ENCODE measurements around the gene TRIM63. TPM values are rescaled to one million over a fixed set of nuclear protein-coding genes. Genes with fewer than 3 reads are reported as not detected.

Gene TRIM63
- total RNA-seq, 1 experiment from 2014 or later, result not detected

- in situ Hi-C loops (cut with HindIII; ENCODE audit: low sequenced_read_pairs), result no loop called here
- no peak for DNase-seq (ENCODE audit: low spot score)
Observed at GRCh38 chr1:26064553-26064952, 2.9 kb downstream of the TRIM63 start.

GRCh38 chr1:26060832-26061574, 6.4 kb downstream of the TRIM63 start:
- in situ Hi-C loops (cut with HindIII; ENCODE audit: low sequenced_read_pairs), result no loop called here
- no peak for DNase-seq (ENCODE audit: low spot score)

GRCh38 chr1:26059906-26060305, 7.5 kb downstream of the TRIM63 start:
- in situ Hi-C loops (cut with HindIII; ENCODE audit: low sequenced_read_pairs), result no loop called here
- DNase-seq (ENCODE audit: low spot score), result no peak

DNA sequence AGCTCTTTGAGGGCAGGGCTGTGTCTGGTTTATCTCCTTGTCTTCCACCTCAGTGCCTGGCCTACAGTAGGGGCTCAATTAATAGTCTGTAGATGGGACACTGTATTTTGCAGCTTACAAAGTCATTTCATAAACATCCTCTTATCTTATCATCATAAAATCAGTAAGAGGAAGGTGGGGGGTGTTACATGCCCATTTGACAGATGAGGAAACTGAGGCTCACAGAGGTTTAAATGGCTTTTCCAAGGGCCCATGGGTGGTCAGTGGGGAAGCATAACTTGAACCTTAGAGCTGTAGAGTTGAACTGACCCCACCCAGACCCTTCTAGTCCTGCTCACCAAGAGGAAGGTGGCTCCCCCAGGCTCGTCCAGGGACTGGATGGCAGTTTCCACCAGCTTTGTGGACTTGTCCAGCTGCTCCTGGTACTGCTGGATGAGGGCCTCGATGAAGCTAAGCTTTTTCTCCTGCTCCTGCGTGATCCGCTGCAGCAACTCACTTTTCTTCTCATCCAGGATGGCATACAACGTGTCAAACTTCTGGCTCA, 9.3 kb downstream of the TRIM63 start:
- in situ Hi-C loops (cut with HindIII; ENCODE audit: low sequenced_read_pairs), result no loop called here
- no peak for DNase-seq (ENCODE audit: low spot score)

- in situ Hi-C loops (cut with HindIII; ENCODE audit: low sequenced_read_pairs), result no loop called here
- DNase-seq (ENCODE audit: low spot score), result no peak
Observed at GRCh38 chr1:26057189-26057588, 10.2 kb downstream of the TRIM63 start.

GRCh38 chr1:26055041-26055440, 12.4 kb downstream of the TRIM63 start:
- no peak for DNase-seq (ENCODE audit: low spot score)
- in situ Hi-C loops (cut with HindIII; ENCODE audit: low sequenced_read_pairs), result no loop called here

- in situ Hi-C loops (cut with HindIII; ENCODE audit: low sequenced_read_pairs), result no loop called here
- DNase-seq (ENCODE audit: low spot score), result no peak
Observed at GRCh38 chr1:26053718-26054560, 13.5 kb downstream of the TRIM63 start.

- in situ Hi-C loops (cut with HindIII; ENCODE audit: low sequenced_read_pairs), result no loop called here
- no peak for DNase-seq (ENCODE audit: low spot score)
Observed at GRCh38 chr1:26050248-26050640, 17.2 kb downstream of the TRIM63 start.

GRCh38 chr1:26049531-26050247, 17.7 kb downstream of the TRIM63 start:
- no peak for DNase-seq (ENCODE audit: low spot score)
- in situ Hi-C loops (cut with HindIII; ENCODE audit: low sequenced_read_pairs), result no loop called here

GRCh38 chr1:26047278-26047874, 20.1 kb downstream of the TRIM63 start:
- no peak for DNase-seq (ENCODE audit: low spot score)
- in situ Hi-C loops (cut with HindIII; ENCODE audit: low sequenced_read_pairs), result no loop called here

DNA sequence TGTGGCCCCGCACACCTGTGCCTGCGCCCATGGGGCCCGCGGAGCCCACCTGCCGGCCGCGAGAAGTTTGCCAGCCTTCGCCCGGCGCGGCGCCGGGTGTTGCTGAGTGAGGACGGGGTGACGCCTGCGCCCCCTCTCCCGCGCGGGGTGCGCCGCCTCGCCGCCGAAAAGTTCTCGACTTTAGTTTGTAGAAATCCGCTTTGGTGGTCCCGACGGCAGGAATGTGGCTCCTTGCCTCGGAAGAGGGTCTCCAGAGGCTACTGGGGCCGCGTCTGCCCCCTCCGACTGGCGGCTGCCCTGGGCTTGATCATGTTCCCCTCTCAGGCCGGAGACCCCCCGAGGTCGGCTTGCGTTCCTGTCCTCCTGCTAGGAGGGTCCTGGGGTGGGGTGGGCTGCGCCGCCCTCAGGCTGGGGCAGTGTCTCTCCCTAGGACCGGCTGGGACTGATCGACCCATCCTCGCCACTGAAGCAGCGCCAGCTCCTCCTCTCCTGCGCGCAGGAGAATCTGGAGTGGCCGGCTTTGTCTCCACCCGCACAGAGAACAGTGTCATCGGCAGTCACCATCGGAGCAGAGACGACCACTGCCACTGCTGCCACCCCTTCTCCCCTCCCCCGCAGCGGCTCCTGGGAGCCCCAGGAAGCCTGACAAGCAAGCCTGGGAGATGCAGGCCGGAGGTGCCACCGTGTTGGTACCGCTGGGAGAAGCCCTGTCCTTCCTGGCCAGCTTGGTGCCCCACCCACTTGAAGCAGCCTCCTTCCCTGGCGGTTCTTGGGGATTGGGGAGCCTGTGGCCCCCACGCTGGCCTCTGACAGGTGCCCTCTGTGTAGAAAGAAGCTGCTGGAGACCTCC, 21.0 kb downstream of the TRIM63 start:
- in situ Hi-C loops (cut with HindIII; ENCODE audit: low sequenced_read_pairs), result no loop called here
- DNase-seq (ENCODE audit: low spot score), result no peak

- no peak for DNase-seq (ENCODE audit: low spot score)
- in situ Hi-C loops (cut with HindIII; ENCODE audit: low sequenced_read_pairs), result no loop called here
Observed at GRCh38 chr1:26045722-26046245, 21.6 kb downstream of the TRIM63 start, which contains the start of gene SLC30A2. Gene SLC30A2 (minus strand): TSS chr1:26046118. CDS start chr1:26045896, 222 bp downstream.

DNA sequence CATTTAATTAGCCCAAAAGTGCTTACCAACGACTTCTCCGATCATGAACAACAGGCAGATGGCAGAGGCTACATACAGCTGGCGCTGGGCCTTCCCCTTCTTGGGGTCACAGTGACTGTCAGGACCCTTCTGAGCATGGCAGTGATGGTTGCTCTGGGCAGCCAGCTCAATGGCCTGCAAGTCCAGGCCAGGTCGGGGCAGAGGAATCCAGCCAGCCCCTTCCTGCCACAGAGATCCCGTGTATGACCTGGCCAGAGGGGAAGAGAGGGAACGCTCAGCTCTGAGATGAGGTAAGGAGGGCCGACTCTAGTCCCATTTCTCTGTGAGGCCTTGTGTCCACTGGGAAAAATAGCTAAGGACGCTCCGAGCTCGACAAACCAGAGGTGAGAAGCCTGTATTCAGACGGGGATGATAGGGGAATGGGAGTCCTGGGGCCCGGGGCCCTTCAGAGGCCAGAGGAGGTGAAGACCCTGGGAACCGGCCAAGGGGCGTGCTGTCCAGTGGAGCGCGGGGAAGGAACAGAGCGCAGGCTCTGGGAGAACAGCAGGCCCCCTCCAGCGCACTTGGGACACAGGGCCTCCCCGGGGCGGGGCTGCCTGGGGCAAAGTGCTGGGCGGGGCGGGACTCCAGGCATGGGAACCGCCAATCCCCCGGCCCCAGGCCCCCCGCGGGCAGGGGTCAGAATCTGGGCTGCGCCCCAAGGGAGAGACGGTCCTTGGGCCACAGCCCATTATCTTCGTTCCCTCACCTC, 22.3 kb downstream of the TRIM63 start:
- no peak for DNase-seq (ENCODE audit: low spot score)
- in situ Hi-C loops (cut with HindIII; ENCODE audit: low sequenced_read_pairs), result no loop called here

DNA sequence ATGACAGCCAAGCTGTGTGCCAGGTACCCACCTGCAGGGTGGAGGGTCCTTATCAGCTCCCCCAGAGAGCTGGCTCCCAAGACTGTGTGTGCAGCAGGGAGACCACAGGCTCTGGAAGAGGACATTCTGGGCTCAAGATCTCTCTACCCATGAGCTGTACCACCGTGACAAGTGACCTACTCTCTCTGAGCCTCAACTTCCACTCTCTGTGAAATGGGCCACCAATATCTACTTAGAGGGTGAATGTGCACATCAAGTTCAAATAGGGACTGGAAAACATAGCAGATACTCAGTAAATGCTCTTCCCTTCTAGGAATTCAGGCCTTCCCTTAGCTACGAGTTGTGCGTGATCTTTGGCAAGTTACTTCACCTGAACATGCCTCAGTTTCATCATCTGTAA, 23.0 kb downstream of the TRIM63 start:
- DNase-seq (ENCODE audit: low spot score), result no peak
- in situ Hi-C loops (cut with HindIII; ENCODE audit: low sequenced_read_pairs), result no loop called here

- no peak for DNase-seq (ENCODE audit: low spot score)
- in situ Hi-C loops (cut with HindIII; ENCODE audit: low sequenced_read_pairs), result no loop called here
Observed at GRCh38 chr1:26043765-26044164, 23.7 kb downstream of the TRIM63 start.

DNA sequence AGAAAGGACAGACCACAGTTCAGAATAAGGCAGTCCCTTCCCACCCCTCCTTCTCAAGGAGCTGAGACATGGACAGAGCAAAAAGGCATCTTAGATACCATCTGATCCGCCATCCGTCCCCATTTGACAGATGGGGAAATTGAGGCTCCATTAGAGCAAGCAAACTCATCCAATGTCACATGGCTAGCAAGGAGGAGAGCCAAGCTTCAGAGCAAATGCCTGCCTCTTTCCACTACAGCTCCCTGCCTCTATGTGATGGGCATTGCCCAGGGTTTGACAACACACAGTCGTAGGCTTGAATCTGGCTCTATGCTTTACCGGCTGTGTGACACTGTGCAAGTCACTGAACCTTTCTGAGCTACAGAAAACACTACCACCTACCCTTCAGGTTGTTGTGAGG, 25.5 kb downstream of the TRIM63 start:
- DNase-seq (ENCODE audit: low spot score), result no peak
- in situ Hi-C loops (cut with HindIII; ENCODE audit: low sequenced_read_pairs), result no loop called here

DNA sequence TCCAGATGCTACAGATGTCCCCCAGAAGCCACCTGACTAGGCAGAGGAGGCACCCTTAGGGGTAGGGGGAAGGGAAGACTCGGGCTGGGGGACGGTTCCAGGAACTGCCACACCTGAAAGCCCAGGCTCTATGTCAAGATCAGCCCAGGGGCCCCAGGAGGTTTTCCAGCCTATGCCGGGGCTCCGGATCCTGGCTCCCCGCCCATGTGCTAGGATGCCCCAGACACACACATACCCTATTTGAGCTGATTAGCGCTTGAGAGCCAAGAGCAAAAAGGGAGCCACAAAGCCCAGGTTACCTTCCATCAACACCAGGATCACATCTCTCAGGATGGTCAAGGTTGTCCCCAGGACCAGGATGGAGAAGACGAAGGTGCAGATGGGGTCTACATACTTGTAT, 26.0 kb downstream of the TRIM63 start:
- DNase-seq (ENCODE audit: low spot score), result no peak
- in situ Hi-C loops (cut with HindIII; ENCODE audit: low sequenced_read_pairs), result no loop called here

All from G401 (cell line).